ENCODE data around the gene KRTAP19-1. TPM values are rescaled to one million over a fixed set of nuclear protein-coding genes. Genes with fewer than 3 reads are reported as not detected.

Gene KRTAP19-1
- polyA plus RNA-seq, 1 experiment: not detected

GRCh38 chr21:30491963-30492428, 11.8 kb upstream of the KRTAP19-1 start, which contains the start of gene KRTAP19-3:
Gene KRTAP19-3 (minus strand): TSS chr21:30492013. CDS start chr21:30491957, 56 bp downstream.
- Histone ChIP-seq H3K36me3 (ENCODE audit: control insufficient read depth, insufficient read depth, low read length) (no peaks in the 10 kb centered on the region), H3K4me3 (ENCODE audit: low read depth, low read length) (no peak within 1 kb of the TSS), H3K27me3 (ENCODE audit: control insufficient read depth, insufficient read depth, low read length) (no peaks in the 10 kb centered on the region)
- ChIA-PET CTCF (no interaction called here), POLR2A (no interaction called here)
- no peak for DNase-seq (ENCODE audit: low read depth)
- TF ChIP-seq CTCF (IDR thresholded peaks at IDR 0.05; ENCODE audit: insufficient read depth, low read depth, low read length): no peak

- Histone ChIP-seq H3K4me3 (ENCODE audit: low read depth, low read length) (no peak within 1 kb of the TSS), H3K36me3 (ENCODE audit: control insufficient read depth, insufficient read depth, low read length) (no peaks in the 10 kb centered on the region), H3K27me3 (ENCODE audit: control insufficient read depth, insufficient read depth, low read length) (no peaks in the 10 kb centered on the region)
- DNase-seq (ENCODE audit: low read depth): no peak
- POLR2A ChIA-PET: no interaction called here
- CTCF ChIA-PET: no interaction called here
- no peak for TF ChIP-seq CTCF (IDR thresholded peaks at IDR 0.05; ENCODE audit: insufficient read depth, low read depth, low read length)
Measured at GRCh38 chr21:30487336-30487735, 7.2 kb upstream of the KRTAP19-1 start, which contains the start of gene KRTAP19-2. Gene KRTAP19-2 (minus strand): TSS chr21:30487436. CDS start chr21:30487348, 88 bp downstream.

- no peak for DNase-seq (ENCODE audit: low read depth)
- ChIA-PET POLR2A (no interaction called here), CTCF (no interaction called here)
- H3K4me3 ChIP-seq (ENCODE audit: low read depth, low read length): no peak overlapping the region
- no peaks in the 10 kb centered on the region for H3K36me3 ChIP-seq (ENCODE audit: control insufficient read depth, insufficient read depth, low read length)
- TF ChIP-seq CTCF (IDR thresholded peaks at IDR 0.05; ENCODE audit: insufficient read depth, low read depth, low read length): no peak
- H3K27me3 ChIP-seq (ENCODE audit: control insufficient read depth, insufficient read depth, low read length): no peaks in the 10 kb centered on the region
Measured at GRCh38 chr21:30486180-30486579, 6.0 kb upstream of the KRTAP19-1 start.

GRCh38 chr21:30482130-30482529, 2.0 kb upstream of the KRTAP19-1 start:
- H3K27me3 ChIP-seq (ENCODE audit: control insufficient read depth, insufficient read depth, low read length): no peaks in the 10 kb centered on the region
- no peak for TF ChIP-seq CTCF (IDR thresholded peaks at IDR 0.05; ENCODE audit: insufficient read depth, low read depth, low read length)
- no peak for DNase-seq (ENCODE audit: low read depth)
- H3K4me3 ChIP-seq (ENCODE audit: low read depth, low read length): no peak overlapping the region
- no peaks in the 10 kb centered on the region for H3K36me3 ChIP-seq (ENCODE audit: control insufficient read depth, insufficient read depth, low read length)
- POLR2A ChIA-PET: no interaction called here
- CTCF ChIA-PET: no interaction called here

GRCh38 chr21:30479259-30479658, 908 bp downstream of the KRTAP19-1 start:
- POLR2A ChIA-PET: no interaction called here
- TF ChIP-seq CTCF (IDR thresholded peaks at IDR 0.05; ENCODE audit: insufficient read depth, low read depth, low read length): no peak
- CTCF ChIA-PET: no interaction called here
- H3K27me3 ChIP-seq (ENCODE audit: control insufficient read depth, insufficient read depth, low read length): no peaks in the 10 kb centered on the region
- no peak for DNase-seq (ENCODE audit: low read depth)
- no peak overlapping the region for H3K4me3 ChIP-seq (ENCODE audit: low read depth, low read length)
- H3K36me3 ChIP-seq (ENCODE audit: control insufficient read depth, insufficient read depth, low read length): no peaks in the 10 kb centered on the region
